ENCODE data around the gene IL17RC.

The IL17RC gene

GRCh38 chr3:9978710-9979305 is 61.9 kb downstream of the IL17RC start:
- Mint-ChIP-seq H3K9me3 (no peaks in the 10 kb centered on the region), H3K4me1 (peaks cover 3% of the 10 kb centered on the region), H3K4me3 (no peak overlapping the region), H3K27ac (no peak overlapping the region), H3K27me3 (no peaks in the 10 kb centered on the region), H3K36me3 (peaks cover 29% of the 10 kb centered on the region)
- no peak for DNase-seq
- CTCF ChIA-PET, result no interaction called here

GRCh38 chr3:9980251-9980650 is 63.4 kb downstream of the IL17RC start:
- Mint-ChIP-seq H3K27ac (no peak overlapping the region), H3K36me3 (peaks cover 24% of the 10 kb centered on the region), H3K4me1 (peaks cover 7% of the 10 kb centered on the region), H3K4me3 (no peak overlapping the region), H3K9me3 (no peaks in the 10 kb centered on the region), H3K27me3 (no peaks in the 10 kb centered on the region)
- CTCF ChIA-PET, result no interaction called here
- no peak for DNase-seq

Measured in activated naive CD4-positive, alpha-beta T cell treated with anti-CD3 and anti-CD28 coated beads, Interleukin-2, amount 10 ng/mL, durations not matched to agents 7 days and 5 days (primary cell).